ENCODE data around the gene LRTM1.

DNA sequence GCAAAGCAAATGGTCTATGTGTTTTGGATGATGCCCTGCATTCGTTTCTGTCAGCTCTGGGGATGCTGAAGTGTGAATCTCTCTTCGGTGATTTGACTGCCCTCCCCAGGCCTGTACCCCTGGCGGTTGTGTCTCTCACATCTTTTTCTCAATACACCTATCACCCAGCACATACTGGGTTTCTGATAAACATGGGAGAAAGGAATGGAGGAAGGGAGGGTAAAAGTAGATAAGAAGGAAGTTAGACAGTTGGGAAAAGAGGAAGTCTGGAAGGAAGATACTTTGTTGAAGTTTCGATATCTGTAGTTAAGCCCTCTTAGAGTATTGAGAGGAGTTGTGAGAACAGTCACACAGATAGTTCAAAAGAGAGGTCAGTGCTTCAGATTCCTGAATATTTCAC lies 35.8 kb upstream of the LRTM1 start:
- TF ChIP-seq, protein P1, sequence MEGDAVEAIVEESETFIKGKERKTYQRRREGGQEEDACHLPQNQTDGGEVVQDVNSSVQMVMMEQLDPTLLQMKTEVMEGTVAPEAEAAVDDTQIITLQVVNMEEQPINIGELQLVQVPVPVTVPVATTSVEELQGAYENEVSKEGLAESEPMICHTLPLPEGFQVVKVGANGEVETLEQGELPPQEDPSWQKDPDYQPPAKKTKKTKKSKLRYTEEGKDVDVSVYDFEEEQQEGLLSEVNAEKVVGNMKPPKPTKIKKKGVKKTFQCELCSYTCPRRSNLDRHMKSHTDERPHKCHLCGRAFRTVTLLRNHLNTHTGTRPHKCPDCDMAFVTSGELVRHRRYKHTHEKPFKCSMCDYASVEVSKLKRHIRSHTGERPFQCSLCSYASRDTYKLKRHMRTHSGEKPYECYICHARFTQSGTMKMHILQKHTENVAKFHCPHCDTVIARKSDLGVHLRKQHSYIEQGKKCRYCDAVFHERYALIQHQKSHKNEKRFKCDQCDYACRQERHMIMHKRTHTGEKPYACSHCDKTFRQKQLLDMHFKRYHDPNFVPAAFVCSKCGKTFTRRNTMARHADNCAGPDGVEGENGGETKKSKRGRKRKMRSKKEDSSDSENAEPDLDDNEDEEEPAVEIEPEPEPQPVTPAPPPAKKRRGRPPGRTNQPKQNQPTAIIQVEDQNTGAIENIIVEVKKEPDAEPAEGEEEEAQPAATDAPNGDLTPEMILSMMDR (conservative IDR thresholded peaks at IDR 0.05 in 1 of 2, IDR thresholded peaks at IDR 0.05 in 1 of 2; ENCODE audit: extremely low read depth in 1 of 2, insufficient read depth in 1 of 2, low read depth in 1 of 2, low read length in 2 of 2), result no peak
- TF ChIP-seq EZH2 (IDR thresholded peaks at IDR 0.05; ENCODE audit: borderline replicate concordance, low read length), result no peak

Data from mammary epithelial cell (primary cell).